ENCODE measurements around the gene PDLIM1.

PDLIM1 gene

GRCh38 chr10:95221124-95221523, 69.7 kb downstream of the PDLIM1 start:
- H3K9me3 ChIP-seq (ENCODE audit: insufficient read depth, low read depth, low read length), result no peaks in the 10 kb centered on the region
- H3K36me3 ChIP-seq (ENCODE audit: insufficient read depth, low read length), result no peaks in the 10 kb centered on the region
- H3K9ac ChIP-seq (ENCODE audit: low read depth, low read length, poor library complexity, severe bottlenecking), result no peak overlapping the region
- H3K4me3 ChIP-seq (ENCODE audit: low read length, poor library complexity, severe bottlenecking), result no peak overlapping the region
- no peaks in the 10 kb centered on the region for H3F3A ChIP-seq (ENCODE audit: low read depth)
- no peak overlapping the region for H2AFZ ChIP-seq (ENCODE audit: low read length)
- H3K4me2 ChIP-seq (ENCODE audit: low read depth, low read length, poor library complexity, severe bottlenecking), result no peak overlapping the region
- no peaks in the 10 kb centered on the region for H3K27me3 ChIP-seq (ENCODE audit: insufficient read depth, low read length, poor library complexity, severe bottlenecking)
- no peaks in the 10 kb centered on the region for H3K79me2 ChIP-seq (ENCODE audit: insufficient read depth, low read length)
- H3K4me1 ChIP-seq (ENCODE audit: insufficient read depth, low read length, poor library complexity, severe bottlenecking), result no peaks in the 10 kb centered on the region
- TF ChIP-seq CTCF (conservative IDR thresholded peaks at IDR 0.05; ENCODE audit: low read length) (no peak), EZH2phosphoT487 (IDR thresholded peaks at IDR 0.05; ENCODE audit: borderline replicate concordance) (no peak)
- H3K9me2 ChIP-seq (replicated peaks; ENCODE audit: low read depth, low read length), result no peaks in the 10 kb centered on the region
- no peaks in the 10 kb centered on the region for H4K20me1 ChIP-seq (ENCODE audit: insufficient read depth, low read length, poor library complexity, severe bottlenecking)

- Histone ChIP-seq H3F3A (ENCODE audit: low read depth) (no peaks in the 10 kb centered on the region), H3K27me3 (ENCODE audit: insufficient read depth, low read length, poor library complexity, severe bottlenecking) (no peaks in the 10 kb centered on the region), H2AFZ (ENCODE audit: low read length) (no peak overlapping the region), H3K9me2 (replicated peaks; ENCODE audit: low read depth, low read length) (no peaks in the 10 kb centered on the region), H3K4me2 (ENCODE audit: low read depth, low read length, poor library complexity, severe bottlenecking) (no peak overlapping the region), H3K79me2 (ENCODE audit: insufficient read depth, low read length) (no peaks in the 10 kb centered on the region), H3K4me1 (ENCODE audit: insufficient read depth, low read length, poor library complexity, severe bottlenecking) (no peaks in the 10 kb centered on the region), H3K9ac (ENCODE audit: low read depth, low read length, poor library complexity, severe bottlenecking) (no peak overlapping the region), H3K9me3 (ENCODE audit: insufficient read depth, low read depth, low read length) (no peaks in the 10 kb centered on the region), H3K4me3 (ENCODE audit: low read length, poor library complexity, severe bottlenecking) (no peak overlapping the region), H4K20me1 (ENCODE audit: insufficient read depth, low read length, poor library complexity, severe bottlenecking) (no peaks in the 10 kb centered on the region), H3K36me3 (ENCODE audit: insufficient read depth, low read length) (no peaks in the 10 kb centered on the region)
- TF ChIP-seq CTCF (conservative IDR thresholded peaks at IDR 0.05; ENCODE audit: low read length) (no peak), EZH2phosphoT487 (IDR thresholded peaks at IDR 0.05; ENCODE audit: borderline replicate concordance) (no peak)
These were observed 70.3 kb downstream of the PDLIM1 start for GRCh38 chr10:95220539-95220938.

GRCh38 chr10:95217476-95217875, 73.3 kb downstream of the PDLIM1 start:
- H3K4me1 ChIP-seq (ENCODE audit: insufficient read depth, low read length, poor library complexity, severe bottlenecking), result no peaks in the 10 kb centered on the region
- H3F3A ChIP-seq (ENCODE audit: low read depth), result no peaks in the 10 kb centered on the region
- TF ChIP-seq EZH2phosphoT487 (IDR thresholded peaks at IDR 0.05; ENCODE audit: borderline replicate concordance), result no peak
- no peak for TF ChIP-seq CTCF (conservative IDR thresholded peaks at IDR 0.05; ENCODE audit: low read length)

More at GRCh38 chr10:95217476-95217875, 73.3 kb downstream of the PDLIM1 start:
- Histone ChIP-seq H3K9ac (ENCODE audit: low read depth, low read length, poor library complexity, severe bottlenecking) (no peak overlapping the region), H3K36me3 (ENCODE audit: insufficient read depth, low read length) (no peaks in the 10 kb centered on the region), H3K4me3 (ENCODE audit: low read length, poor library complexity, severe bottlenecking) (no peak overlapping the region), H3K4me2 (ENCODE audit: low read depth, low read length, poor library complexity, severe bottlenecking) (no peak overlapping the region), H4K20me1 (ENCODE audit: insufficient read depth, low read length, poor library complexity, severe bottlenecking) (no peaks in the 10 kb centered on the region), H3K9me3 (ENCODE audit: insufficient read depth, low read depth, low read length) (no peaks in the 10 kb centered on the region), H2AFZ (ENCODE audit: low read length) (no peak overlapping the region), H3K79me2 (ENCODE audit: insufficient read depth, low read length) (no peaks in the 10 kb centered on the region), H3K27me3 (ENCODE audit: insufficient read depth, low read length, poor library complexity, severe bottlenecking) (no peaks in the 10 kb centered on the region), H3K9me2 (replicated peaks; ENCODE audit: low read depth, low read length) (no peaks in the 10 kb centered on the region)
